Dermis blood vessel endothelial cell (primary cell): ENCODE measurements around the gene COASY. TPM values are rescaled to one million over a fixed set of nuclear protein-coding genes. Genes with fewer than 3 reads are reported as not detected.

Experiments used
- DNase-seq: peaks from one replicate; pipeline ENCODE4 v3.0.0; 2010
- total RNA-seq: library from RNA; depleted of rRNA; stranded (reverse); fragments of >200 nt; gene quantifications from 2 replicates; pipeline ENCODE4 v1.2.3, GENCODE V29; 2014

Gene COASY
- total RNA-seq, 1 donor from 2014 or later: 9.5 TPM

GRCh38 chr17:42553161-42553818 lies 8.7 kb upstream of the COASY start:
- peak; percentile 13 for DNase-seq

- peak; percentile 36 for DNase-seq
Measured at GRCh38 chr17:42553866-42554249, 8.1 kb upstream of the COASY start.

GRCh38 chr17:42554250-42555121 lies 7.5 kb upstream of the COASY start:
- DNase-seq: peak; percentile 89

GRCh38 chr17:42555122-42555622 lies 6.8 kb upstream of the COASY start:
- no peak for DNase-seq

DNA sequence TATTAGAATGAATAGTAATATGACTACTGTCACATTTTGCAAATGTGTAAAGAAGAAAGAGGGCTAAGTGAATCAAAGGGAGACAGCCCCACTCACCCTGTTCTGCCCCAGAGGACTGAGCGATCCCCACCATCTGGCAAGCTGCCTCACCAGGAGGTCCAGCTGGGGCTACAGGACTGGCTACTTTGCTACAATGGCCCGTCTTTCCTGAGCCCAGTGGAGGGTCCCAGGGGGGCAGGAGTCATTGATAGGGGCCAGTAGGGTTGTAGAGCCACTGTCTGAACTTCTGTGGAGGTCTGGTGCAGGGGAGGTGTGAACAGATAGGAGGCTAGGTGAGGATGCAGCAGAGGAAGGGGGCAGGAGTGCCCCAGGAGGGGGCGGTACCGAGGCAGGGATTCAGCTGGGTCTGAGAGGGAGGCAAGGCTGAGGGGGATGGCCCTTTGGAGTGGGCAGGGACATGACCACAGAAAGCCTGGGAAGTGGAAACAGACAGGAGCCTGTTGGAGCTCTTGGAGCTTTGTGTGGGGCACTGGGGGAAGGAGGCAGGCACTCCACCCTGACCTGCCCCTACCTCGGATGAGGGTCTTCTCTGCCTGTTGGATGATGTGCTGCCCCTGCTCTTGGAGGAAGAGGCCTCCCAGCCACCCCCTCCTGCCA lies 5.9 kb upstream of the COASY start:
- DNase-seq: peak; percentile 35

- no peak for DNase-seq
Measured at GRCh38 chr17:42559075-42559474, 2.9 kb upstream of the COASY start.

- DNase-seq: no peak
Measured at GRCh38 chr17:42560246-42560645, 1.7 kb upstream of the COASY start.

DNA sequence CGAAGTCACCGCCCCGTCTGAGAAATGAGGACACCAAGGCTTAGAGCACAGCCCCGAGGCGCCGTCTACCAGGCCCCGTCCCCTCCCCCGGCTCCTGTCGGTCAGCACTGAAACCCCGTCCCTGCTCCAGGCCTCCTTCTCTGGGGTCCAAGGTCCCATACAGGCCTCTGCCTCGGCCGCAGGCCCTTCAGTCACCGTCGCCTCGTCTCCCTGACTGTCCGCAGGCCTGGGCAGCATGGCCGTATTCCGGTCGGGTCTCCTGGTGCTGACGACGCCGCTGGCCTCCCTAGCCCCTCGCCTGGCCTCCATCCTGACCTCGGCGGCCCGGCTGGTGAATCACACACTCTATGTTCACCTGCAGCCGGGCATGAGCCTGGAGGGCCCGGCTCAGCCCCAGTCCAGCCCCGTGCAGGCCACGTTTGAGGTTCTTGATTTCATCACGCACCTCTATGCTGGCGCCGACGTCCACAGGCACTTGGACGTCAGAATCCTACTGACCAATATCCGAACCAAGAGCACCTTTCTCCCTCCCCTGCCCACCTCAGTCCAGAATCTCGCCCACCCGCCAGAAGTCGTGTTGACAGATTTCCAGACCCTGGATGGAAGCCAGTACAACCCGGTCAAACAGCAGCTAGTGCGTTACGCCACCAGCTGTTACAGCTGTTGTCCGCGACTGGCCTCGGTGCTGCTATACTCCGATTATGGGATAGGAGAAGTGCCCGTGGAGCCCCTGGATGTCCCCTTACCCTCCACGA lies 617 bp downstream of the COASY start:
- DNase-seq: no peak

DNA sequence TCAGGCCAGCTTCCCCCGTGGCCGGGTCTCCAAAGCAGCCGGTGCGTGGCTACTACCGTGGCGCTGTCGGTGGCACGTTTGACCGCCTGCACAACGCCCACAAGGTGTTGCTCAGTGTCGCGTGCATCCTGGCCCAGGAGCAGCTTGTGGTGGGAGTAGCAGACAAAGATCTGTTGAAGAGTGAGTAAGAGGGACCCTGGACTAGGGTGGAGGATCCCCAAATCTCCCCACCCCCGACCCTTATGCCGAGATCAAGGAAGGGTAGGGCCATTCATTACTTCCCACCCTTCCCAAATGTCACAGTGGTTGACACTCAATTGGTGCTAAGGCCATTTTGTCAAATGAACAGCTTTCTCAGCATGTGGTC lies 1.2 kb downstream of the COASY start:
- no peak for DNase-seq

DNA sequence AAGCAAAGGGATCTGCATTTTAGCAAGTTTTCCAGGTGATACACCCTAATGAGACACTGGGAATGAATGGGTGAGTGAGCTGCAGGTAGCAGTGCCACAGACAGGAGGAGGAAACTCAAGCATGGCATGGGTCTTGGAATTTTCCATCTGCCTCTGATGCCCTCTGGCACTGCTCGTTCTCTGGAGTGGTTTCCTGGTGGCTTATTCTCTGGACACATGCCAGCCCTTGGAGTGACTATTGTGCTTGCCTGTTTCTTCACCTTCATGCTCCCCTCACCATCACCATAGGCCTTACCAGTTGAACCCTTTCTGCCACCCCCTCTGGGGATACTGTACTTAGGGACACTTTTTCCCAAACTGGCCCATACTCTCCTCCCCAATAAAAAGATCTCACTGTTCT lies 1.6 kb downstream of the COASY start:
- DNase-seq: peak; percentile 28

DNA sequence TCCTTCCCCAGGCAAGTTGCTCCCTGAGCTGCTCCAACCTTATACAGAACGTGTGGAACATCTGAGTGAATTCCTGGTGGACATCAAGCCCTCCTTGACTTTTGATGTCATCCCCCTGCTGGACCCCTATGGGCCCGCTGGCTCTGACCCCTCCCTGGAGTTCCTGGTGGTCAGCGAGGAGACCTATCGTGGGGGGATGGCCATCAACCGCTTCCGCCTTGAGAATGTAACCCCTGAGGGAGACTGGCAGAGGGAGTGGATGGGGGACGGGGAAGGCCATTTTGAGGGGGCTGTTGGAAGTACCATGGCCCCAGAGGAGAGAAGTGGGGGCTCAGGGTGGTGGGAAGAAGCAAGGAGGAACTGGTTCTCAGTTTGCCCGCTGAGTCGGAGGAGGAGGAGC lies 2.0 kb downstream of the COASY start:
- no peak for DNase-seq

DNA sequence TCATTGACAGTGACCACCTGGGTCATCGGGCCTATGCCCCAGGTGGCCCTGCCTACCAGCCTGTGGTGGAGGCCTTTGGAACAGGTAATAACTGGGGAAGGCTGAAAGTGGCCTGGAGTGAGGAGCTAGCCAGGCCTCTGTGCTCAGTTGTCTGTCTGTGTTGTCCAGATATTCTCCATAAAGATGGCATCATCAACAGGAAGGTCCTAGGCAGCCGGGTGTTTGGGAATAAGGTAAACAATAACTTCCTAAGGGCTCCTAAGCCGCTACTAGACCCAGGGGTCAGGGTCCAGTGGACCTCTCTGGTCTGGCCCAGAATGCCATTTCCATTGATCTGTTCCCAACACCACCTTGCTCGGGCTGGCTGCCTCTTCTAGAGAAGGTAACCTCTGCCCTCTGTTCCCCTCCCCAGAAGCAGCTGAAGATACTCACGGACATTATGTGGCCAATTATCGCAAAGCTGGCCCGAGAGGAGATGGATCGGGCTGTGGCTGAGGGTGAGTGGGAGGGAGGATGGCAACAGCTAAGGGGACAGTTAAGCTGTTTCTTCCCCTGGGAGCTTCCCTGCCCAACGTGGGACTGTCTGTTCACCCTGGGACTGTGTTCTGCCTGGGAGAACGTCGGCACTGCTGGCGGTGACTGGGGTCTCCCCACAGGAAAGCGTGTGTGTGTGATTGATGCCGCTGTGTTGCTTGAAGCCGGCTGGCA lies 3.0 kb downstream of the COASY start:
- no peak for DNase-seq

GRCh38 chr17:42565523-42566214 lies 3.7 kb downstream of the COASY start:
- DNase-seq: no peak

GRCh38 chr17:42566215-42566882 lies 4.4 kb downstream of the COASY start:
- no peak for DNase-seq

GRCh38 chr17:42566883-42567573 lies 5.1 kb downstream of the COASY start, which contains the start of gene MLX:
Gene MLX, plus strand, starts transcription at chr17:42567100. Its CDS starts 25 bp downstream, at chr17:42567125.
- DNase-seq: peak; percentile 93

DNA sequence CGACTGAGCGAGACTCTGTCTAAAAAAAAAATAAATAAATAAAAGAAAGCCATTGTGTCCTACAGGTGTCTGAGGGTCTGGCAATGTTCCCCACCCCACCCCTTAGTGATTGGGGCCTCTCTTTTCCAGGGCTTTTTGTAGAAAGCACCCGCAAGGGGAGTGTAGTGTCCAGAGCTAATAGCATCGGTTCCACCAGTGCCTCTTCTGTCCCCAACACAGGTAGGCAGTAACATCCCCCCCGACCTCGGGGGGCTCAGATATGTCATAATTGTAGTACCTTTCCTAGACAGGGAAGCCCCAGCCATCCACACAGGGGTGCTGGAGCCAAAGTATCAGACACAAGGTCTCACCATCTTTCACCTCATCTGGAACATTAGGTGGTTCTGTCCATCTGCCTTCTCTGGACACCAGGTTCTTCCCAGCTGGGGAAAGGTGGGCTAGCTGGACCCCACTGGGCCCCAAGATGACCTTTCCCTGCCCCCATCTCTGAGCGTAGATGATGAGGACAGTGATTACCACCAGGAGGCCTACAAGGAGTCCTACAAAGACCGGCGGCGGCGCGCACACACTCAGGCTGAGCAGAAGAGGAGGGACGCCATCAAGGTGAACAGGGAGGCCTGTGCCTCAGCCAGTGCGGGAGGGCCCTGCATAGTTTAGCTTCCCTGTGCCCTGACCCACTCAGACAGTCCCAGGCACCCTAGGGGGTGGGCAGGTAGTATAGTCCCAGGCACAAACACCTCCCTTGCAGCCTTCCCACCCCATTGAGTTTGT lies 6.6 kb downstream of the COASY start:
- DNase-seq: no peak

- DNase-seq: peak; percentile 21
Measured at GRCh38 chr17:42571435-42572225, 9.7 kb downstream of the COASY start.

DNA sequence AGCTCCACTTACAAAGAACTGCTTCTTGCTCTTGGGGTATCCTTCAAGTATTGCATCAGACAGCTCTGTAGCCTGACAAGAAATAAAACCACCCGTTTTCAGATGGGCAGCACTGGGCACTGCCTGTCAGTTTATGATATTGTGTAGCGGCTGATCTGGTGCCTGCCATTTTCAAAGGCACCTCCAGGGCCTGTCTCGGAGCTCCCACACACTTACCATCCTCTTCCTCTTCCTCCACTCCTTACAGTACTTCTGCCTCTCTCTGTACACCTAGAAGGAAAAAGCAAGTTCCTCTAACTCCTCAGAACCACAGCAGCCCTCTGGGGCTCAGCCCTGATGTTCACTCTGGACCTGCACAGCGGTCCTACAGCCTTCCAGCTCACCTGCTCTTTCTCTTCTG lies 11.1 kb downstream of the COASY start:
- no peak for DNase-seq
